ENCODE results near the gene SLC4A1AP. TPM values are rescaled to one million over a fixed set of nuclear protein-coding genes. Genes with fewer than 3 reads are reported as not detected.
A peak's percentile ranks its signal among the peaks of the same experiment; 100 is the strongest.
"Not testable (repeated sequence)": the region's sequence is repeated elsewhere in the genome, so short reads cannot be mapped to it uniquely, and the experiment has no call there.

The SLC4A1AP gene
- total RNA-seq, 1 donor from 2014 or later = 20.9 TPM

DNA sequence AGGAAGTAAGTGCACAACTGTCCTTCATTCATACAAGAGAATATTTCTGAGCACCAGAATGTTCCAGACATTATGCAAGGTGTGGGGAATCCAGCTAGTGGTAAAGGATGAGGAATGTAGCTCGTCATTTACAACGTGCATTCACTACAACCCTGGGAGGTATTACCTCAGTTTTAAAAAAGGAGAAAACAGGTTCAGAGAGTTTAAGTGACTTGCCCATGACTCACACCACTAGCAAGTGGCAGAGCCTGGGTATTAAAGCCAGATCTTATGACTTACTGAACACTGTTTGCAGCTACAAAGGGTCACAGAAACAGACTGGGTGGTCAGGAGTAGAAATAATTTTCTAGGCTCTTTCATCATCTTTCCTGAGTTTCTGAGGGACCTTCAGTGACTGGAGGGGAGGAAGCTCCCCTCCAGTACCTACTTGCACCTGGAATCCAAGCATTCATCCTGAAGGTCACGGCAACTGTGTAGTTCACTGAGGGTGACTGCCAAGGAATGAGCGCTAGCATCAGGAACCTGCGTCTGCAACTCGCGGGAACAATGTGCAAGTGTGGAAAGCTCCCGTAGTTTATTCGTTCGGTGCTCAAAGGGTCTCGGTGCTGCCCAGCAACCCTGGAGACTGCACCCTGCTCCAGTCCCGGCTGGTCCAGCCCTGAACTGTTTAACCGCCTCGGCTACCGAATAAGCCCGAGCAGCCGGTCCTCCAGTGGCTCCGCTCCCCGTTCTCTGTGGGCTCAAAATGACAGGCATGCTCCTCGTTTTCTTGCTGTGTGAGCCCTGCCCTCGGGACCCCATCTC, 35.5 kb upstream of the SLC4A1AP start:
- Histone ChIP-seq H3K27ac (ENCODE audit: low read depth, low read length) (peak overlapping the region; percentile 98), H4K20me1 (ENCODE audit: insufficient read depth, low read length) (no peaks in the 10 kb centered on the region), H3K4me3 (ENCODE audit: insufficient read depth, low read depth, low read length) (peak overlapping the region; percentile 97), H3K9me3 (ENCODE audit: insufficient read depth, low read depth, low read length) (no peaks in the 10 kb centered on the region), H3K4me1 (ENCODE audit: insufficient read depth, low read length) (peaks cover 35% of the 10 kb centered on the region), H3K79me2 (ENCODE audit: insufficient read depth, low read length) (peaks cover 42% of the 10 kb centered on the region), H2AFZ (ENCODE audit: low read depth, low read length) (no peak overlapping the region), H3K36me3 (ENCODE audit: insufficient read depth, low read length) (peaks cover 29% of the 10 kb centered on the region), H3K4me2 (ENCODE audit: low read length) (peak overlapping the region; percentile 94), H3K9ac (ENCODE audit: low read length) (peak overlapping the region; percentile 98), H3K27me3 (ENCODE audit: insufficient read depth, low read length) (no peaks in the 10 kb centered on the region)
- H3K4me3 Mint-ChIP-seq (ENCODE audit: unreplicated experiment) = no peak overlapping the region
- H3K4me1 Mint-ChIP-seq (ENCODE audit: low read depth, unreplicated experiment) = peaks cover 29% of the 10 kb centered on the region
- no peak overlapping the region for H3K27ac Mint-ChIP-seq (ENCODE audit: unreplicated experiment)
- H3K36me3 Mint-ChIP-seq (ENCODE audit: low read depth, unreplicated experiment) = peaks cover 17% of the 10 kb centered on the region
- TF ChIP-seq, protein P1, sequence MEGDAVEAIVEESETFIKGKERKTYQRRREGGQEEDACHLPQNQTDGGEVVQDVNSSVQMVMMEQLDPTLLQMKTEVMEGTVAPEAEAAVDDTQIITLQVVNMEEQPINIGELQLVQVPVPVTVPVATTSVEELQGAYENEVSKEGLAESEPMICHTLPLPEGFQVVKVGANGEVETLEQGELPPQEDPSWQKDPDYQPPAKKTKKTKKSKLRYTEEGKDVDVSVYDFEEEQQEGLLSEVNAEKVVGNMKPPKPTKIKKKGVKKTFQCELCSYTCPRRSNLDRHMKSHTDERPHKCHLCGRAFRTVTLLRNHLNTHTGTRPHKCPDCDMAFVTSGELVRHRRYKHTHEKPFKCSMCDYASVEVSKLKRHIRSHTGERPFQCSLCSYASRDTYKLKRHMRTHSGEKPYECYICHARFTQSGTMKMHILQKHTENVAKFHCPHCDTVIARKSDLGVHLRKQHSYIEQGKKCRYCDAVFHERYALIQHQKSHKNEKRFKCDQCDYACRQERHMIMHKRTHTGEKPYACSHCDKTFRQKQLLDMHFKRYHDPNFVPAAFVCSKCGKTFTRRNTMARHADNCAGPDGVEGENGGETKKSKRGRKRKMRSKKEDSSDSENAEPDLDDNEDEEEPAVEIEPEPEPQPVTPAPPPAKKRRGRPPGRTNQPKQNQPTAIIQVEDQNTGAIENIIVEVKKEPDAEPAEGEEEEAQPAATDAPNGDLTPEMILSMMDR (IDR thresholded peaks at IDR 0.05; ENCODE audit: insufficient read depth, low read depth, low read length) = no peak
- TF ChIP-seq EZH2 (IDR thresholded peaks at IDR 0.05; ENCODE audit: insufficient read depth, low read length) = no peak
- peak; percentile 99 for DNase-seq (ENCODE audit: low read depth)
- H3K9me3 Mint-ChIP-seq (ENCODE audit: unreplicated experiment) = no peaks in the 10 kb centered on the region
- FAIRE-seq = no peak
- no peaks in the 10 kb centered on the region for H3K27me3 Mint-ChIP-seq (ENCODE audit: low read depth, unreplicated experiment)

DNA sequence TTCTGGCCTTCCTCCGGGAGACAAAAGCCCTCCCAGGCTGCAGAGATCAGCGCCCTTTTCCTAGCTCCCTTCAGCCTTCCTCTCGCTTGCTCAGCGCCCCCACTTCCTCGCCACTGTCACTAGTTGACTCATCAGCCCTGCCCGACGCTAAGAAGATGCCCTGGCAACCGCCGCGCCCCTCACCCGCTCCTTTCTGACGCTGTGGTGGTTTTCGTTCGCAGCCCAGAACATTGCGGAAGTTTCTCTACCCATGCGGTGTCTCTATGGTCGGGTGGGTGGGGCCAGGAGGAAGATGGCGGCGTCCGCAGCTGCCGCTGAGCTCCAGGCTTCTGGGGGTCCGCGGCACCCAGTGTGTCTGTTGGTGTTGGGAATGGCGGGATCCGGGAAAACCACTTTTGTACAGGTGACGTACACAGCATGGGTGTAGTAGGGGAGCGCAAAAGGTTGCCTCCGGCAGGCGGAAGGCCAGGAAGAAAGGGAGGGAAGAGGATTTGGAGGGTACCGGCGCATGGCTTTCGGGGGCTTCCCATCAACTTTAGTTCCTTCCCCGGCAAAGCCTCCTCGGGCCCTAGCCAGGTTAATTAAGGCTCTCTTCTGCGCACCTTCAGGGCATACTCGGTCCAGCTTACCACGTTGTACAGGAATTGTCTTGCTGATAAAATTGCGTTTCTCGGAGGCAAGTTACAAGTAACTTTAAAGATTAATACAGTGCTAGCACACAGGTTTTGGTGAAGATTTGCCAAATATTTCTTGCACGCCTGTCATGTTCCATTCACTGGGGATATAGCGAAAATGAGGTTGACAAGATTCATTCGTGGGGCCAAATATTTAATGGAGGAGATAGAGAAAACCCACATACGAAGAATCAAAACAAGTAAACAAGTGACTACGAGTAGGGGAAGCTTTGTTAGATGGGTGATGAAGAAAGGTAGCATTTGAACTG, 34.7 kb upstream of the SLC4A1AP start, which contains the start of the genes CCDC121 and GPN1:
Gene CCDC121, minus strand, starts transcription at position 246 of the 943 bp plus-strand sequence. CDS start 1,213 bp downstream, outside the sequence.
Gene GPN1, plus strand, starts transcription at position 284 of the 943 bp plus-strand sequence. Its CDS starts 9 bp downstream, at position 293.
- peaks cover 27% of the 10 kb centered on the region for H3K4me1 ChIP-seq (ENCODE audit: insufficient read depth, low read length)
- no peak within 1 kb of the TSS for H3K27ac Mint-ChIP-seq (ENCODE audit: unreplicated experiment)
- H3K4me3 Mint-ChIP-seq (ENCODE audit: unreplicated experiment) = no peak within 1 kb of the TSS
- no peaks in the 10 kb centered on the region for H4K20me1 ChIP-seq (ENCODE audit: insufficient read depth, low read length)
- peaks cover 29% of the 10 kb centered on the region for H3K4me1 Mint-ChIP-seq (ENCODE audit: low read depth, unreplicated experiment)
- TF ChIP-seq EZH2 (IDR thresholded peaks at IDR 0.05; ENCODE audit: insufficient read depth, low read length) = no peak
- TF ChIP-seq, protein P1 (IDR thresholded peaks at IDR 0.05; ENCODE audit: insufficient read depth, low read depth, low read length) = no peak
- H3K36me3 ChIP-seq (ENCODE audit: insufficient read depth, low read length) = peaks cover 29% of the 10 kb centered on the region
- H2AFZ ChIP-seq (ENCODE audit: low read depth, low read length) = peak within 1 kb of the TSS; percentile 79
- peak within 1 kb of the TSS; percentile 98 for H3K9ac ChIP-seq (ENCODE audit: low read length)
- H3K9me3 Mint-ChIP-seq (ENCODE audit: unreplicated experiment) = no peaks in the 10 kb centered on the region
- peak within 1 kb of the TSS; percentile 97 for H3K4me3 ChIP-seq (ENCODE audit: insufficient read depth, low read depth, low read length)
- no peaks in the 10 kb centered on the region for H3K27me3 Mint-ChIP-seq (ENCODE audit: low read depth, unreplicated experiment)
- peaks cover 14% of the 10 kb centered on the region for H3K36me3 Mint-ChIP-seq (ENCODE audit: low read depth, unreplicated experiment)
- peak within 1 kb of the TSS; percentile 94 for H3K4me2 ChIP-seq (ENCODE audit: low read length)
- H3K79me2 ChIP-seq (ENCODE audit: insufficient read depth, low read length) = peaks cover 43% of the 10 kb centered on the region
- H3K27ac ChIP-seq (ENCODE audit: low read depth, low read length) = peak within 1 kb of the TSS; percentile 98
- no peaks in the 10 kb centered on the region for H3K27me3 ChIP-seq (ENCODE audit: insufficient read depth, low read length)
- peak; percentile 92 for DNase-seq (ENCODE audit: low read depth)
- H3K9me3 ChIP-seq (ENCODE audit: insufficient read depth, low read depth, low read length) = no peaks in the 10 kb centered on the region
- no peak for FAIRE-seq

DNA sequence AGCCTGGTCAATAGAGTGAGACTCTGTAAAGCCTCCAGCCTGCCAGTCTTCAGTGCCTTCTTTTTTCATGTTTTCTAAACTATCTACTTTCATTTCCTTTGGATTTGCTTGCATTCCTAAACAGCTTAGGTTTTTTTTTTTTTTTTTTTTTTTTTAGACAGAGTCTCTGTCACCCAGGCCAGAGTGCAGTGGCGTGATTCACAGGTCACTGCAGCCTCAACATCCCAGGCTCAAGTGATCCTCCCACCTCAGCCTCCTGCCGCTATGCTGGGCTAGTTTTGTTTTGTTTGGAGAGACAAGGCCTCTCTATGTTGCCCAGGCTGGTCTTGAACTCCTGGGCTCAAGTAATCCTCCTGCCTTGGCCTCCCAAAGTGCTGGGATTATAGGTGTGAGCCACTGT, 33.4 kb upstream of the SLC4A1AP start:
- H3K4me1 ChIP-seq (ENCODE audit: insufficient read depth, low read length) = peaks cover 27% of the 10 kb centered on the region
- not testable (repeated sequence) for H3K27ac Mint-ChIP-seq (ENCODE audit: unreplicated experiment); H3K27ac ChIP-seq (ENCODE audit: low read depth, low read length); DNase-seq (ENCODE audit: low read depth); H3K4me3 Mint-ChIP-seq (ENCODE audit: unreplicated experiment); H2AFZ ChIP-seq (ENCODE audit: low read depth, low read length); H3K27me3 Mint-ChIP-seq (ENCODE audit: low read depth, unreplicated experiment); H4K20me1 ChIP-seq (ENCODE audit: insufficient read depth, low read length); FAIRE-seq; H3K4me3 ChIP-seq (ENCODE audit: insufficient read depth, low read depth, low read length); H3K9me3 Mint-ChIP-seq (ENCODE audit: unreplicated experiment); H3K9me3 ChIP-seq (ENCODE audit: insufficient read depth, low read depth, low read length); H3K27me3 ChIP-seq (ENCODE audit: insufficient read depth, low read length)
- H3K4me2 ChIP-seq (ENCODE audit: low read length) = peak overlapping the region; percentile 94
- peak overlapping the region; percentile 19 for H3K9ac ChIP-seq (ENCODE audit: low read length)
- H3K79me2 ChIP-seq (ENCODE audit: insufficient read depth, low read length) = peaks cover 43% of the 10 kb centered on the region
- Mint-ChIP-seq H3K36me3 (ENCODE audit: low read depth, unreplicated experiment) (peaks cover 20% of the 10 kb centered on the region), H3K4me1 (ENCODE audit: low read depth, unreplicated experiment) (peaks cover 29% of the 10 kb centered on the region)
- peaks cover 36% of the 10 kb centered on the region for H3K36me3 ChIP-seq (ENCODE audit: insufficient read depth, low read length)

Measured in astrocyte (in vitro differentiated cells and primary cell).